Measurements from ENCODE around the gene NFATC1. TPM values are rescaled to one million over a fixed set of nuclear protein-coding genes. Genes with fewer than 3 reads are reported as not detected.
A peak's percentile ranks its signal among the peaks of the same experiment; 100 is the strongest.

NFATC1 gene
- total and polyA plus RNA-seq, 9 donors = 8.4 to 28.3 (median 12.2) TPM

- Histone ChIP-seq H3K4me1 (ENCODE audit: insufficient read depth) (peaks cover 5% of the 10 kb centered on the region), H3K36me3 (no peaks in the 10 kb centered on the region), H3K9me3 (no peaks in the 10 kb centered on the region), H3K4me3 (no peak overlapping the region), H3K27me3 (no peaks in the 10 kb centered on the region), H3K27ac (no peak overlapping the region)
- peak in 2 of 5 donors; percentile 34 to 36 for DNase-seq
- intact Hi-C loops (cut with DNase I) = no loop called here
- 78 to 81% (median 80%) methylated on average over 23 of the region's 23 CpGs for WGBS, 3 donors
- no peak for TF ChIP-seq EP300 (IDR thresholded peaks at IDR 0.05)
Measured at GRCh38 chr18:79405019-79405780, 9.5 kb downstream of the NFATC1 start.

- WGBS, 3 donors = 78 to 84% (median 80%) methylated on average over 27 of the region's 27 CpGs
- TF ChIP-seq CTCF (IDR thresholded peaks at IDR 0.05) (no peak), POLR2A (IDR thresholded peaks at IDR 0.05) (no peak), EP300 (IDR thresholded peaks at IDR 0.05) (no peak)
- Histone ChIP-seq H3K4me1 (ENCODE audit: insufficient read depth) (peaks cover 5% of the 10 kb centered on the region), H3K36me3 (no peaks in the 10 kb centered on the region), H3K27ac (peak overlapping the region in 1 of 2 donors; percentile 25), H3K27me3 (no peaks in the 10 kb centered on the region), H3K4me3 (no peak overlapping the region), H3K9me3 (no peaks in the 10 kb centered on the region)
- intact Hi-C loops (cut with DNase I) = no loop called here
- DNase-seq = peak in 2 of 5 donors; percentile 32 to 38
Measured at GRCh38 chr18:79405781-79406575, 10.2 kb downstream of the NFATC1 start.

GRCh38 chr18:79406708-79407107 is 11.0 kb downstream of the NFATC1 start:
- DNase-seq = peak in 2 of 5 donors; percentile 25 to 30
- Histone ChIP-seq H3K36me3 (no peaks in the 10 kb centered on the region), H3K27ac (no peak overlapping the region), H3K27me3 (no peaks in the 10 kb centered on the region), H3K4me1 (ENCODE audit: insufficient read depth) (peaks cover 5% of the 10 kb centered on the region), H3K9me3 (no peaks in the 10 kb centered on the region), H3K4me3 (no peak overlapping the region)
- intact Hi-C loops (cut with DNase I) = no loop called here
- 95 to 97% (median 96%) methylated on average over 26 to 30 of the region's 30 CpGs for WGBS, 3 donors
- TF ChIP-seq POLR2A (IDR thresholded peaks at IDR 0.05) = no peak
- TF ChIP-seq EP300 (IDR thresholded peaks at IDR 0.05) = no peak
- no peak for TF ChIP-seq CTCF (IDR thresholded peaks at IDR 0.05)

- no peaks in the 10 kb centered on the region for H3K9me3 ChIP-seq
- no peak for DNase-seq
- no peak overlapping the region for H3K4me3 ChIP-seq
- intact Hi-C loops (cut with DNase I) = no loop called here
- H3K27me3 ChIP-seq = no peaks in the 10 kb centered on the region
- H3K27ac ChIP-seq = no peak overlapping the region
- no peaks in the 10 kb centered on the region for H3K4me1 ChIP-seq (ENCODE audit: insufficient read depth)
- no peaks in the 10 kb centered on the region for H3K36me3 ChIP-seq
- 74 to 96% (median 95%) methylated on average over 3 of the region's 3 CpGs for WGBS, 3 donors
- TF ChIP-seq EP300 (IDR thresholded peaks at IDR 0.05) = no peak
- TF ChIP-seq POLR2A (IDR thresholded peaks at IDR 0.05) = no peak
- TF ChIP-seq CTCF (IDR thresholded peaks at IDR 0.05) = no peak
Measured at GRCh38 chr18:79409313-79409712, 13.6 kb downstream of the NFATC1 start.

Measured in ovary (tissue), 9 donors.